Measurements from ENCODE around the gene CSNK1E. TPM values are rescaled to one million over a fixed set of nuclear protein-coding genes. Genes with fewer than 3 reads are reported as not detected.

CSNK1E gene
- total and polyA plus RNA-seq, 2 of the 4 experiments (the other 2 are of a cell fraction) = 116 to 276 TPM

DNA sequence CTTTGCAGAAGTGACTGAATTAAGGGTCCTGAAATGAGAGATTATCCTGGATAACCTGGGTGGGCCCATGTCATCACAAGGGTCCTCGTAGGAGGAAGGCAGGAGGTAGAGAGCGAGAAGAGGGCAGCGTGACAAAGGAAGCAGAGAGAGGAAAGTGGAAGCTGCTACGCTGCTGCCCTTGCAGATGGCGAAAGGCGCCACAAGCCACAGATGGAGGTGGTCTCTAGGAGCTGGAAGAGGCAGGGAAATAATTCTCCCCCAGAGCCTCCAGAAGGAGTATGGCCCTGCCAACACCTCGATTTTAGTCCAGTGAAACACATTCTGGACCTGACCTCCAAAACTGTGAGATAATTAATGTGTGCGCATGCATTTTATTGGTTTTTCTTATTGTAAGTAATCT, 57.9 kb downstream of the CSNK1E start:
- no peaks in the 10 kb centered on the region for H3K9me3 ChIP-seq (ENCODE audit: control insufficient read depth, insufficient read depth, low read length)
- intact Hi-C loops (cut with micrococcal nuclease) (no loop called here), in situ Hi-C loops (cut with MboI; ENCODE audit: low sequenced_read_pairs) (no loop called here), dilution Hi-C loops (cut with HindIII; ENCODE audit: low sequenced_read_pairs, unreplicated experiment) (no loop called here)
- peak overlapping the region; percentile 0 for H2BK5ac ChIP-seq (ENCODE audit: low read depth, low read length, poor library complexity, severe bottlenecking)
- peak overlapping the region in 1 of 2 experiments; percentile 27; a peak in 1 of 4 replicates for H4K8ac ChIP-seq (ENCODE audit: low read depth in 2 of 2, low read length in 2 of 2)
- H3K23ac ChIP-seq (ENCODE audit: low read depth, low read length) = peak overlapping the region; percentile 53; the same call in 1 of the 2 replicates
- no peak overlapping the region for H3K9ac ChIP-seq (ENCODE audit: low read depth, low read length)
- H4K5ac ChIP-seq (ENCODE audit: low read depth, low read length) = no peak overlapping the region
- ChIA-PET POLR2A (ENCODE audit: unreplicated experiment) (no interaction called here), CTCF (no interaction called here)
- H3K14ac ChIP-seq (replicated peaks; ENCODE audit: low read depth, low read length) = peak overlapping the region; percentile 57; the same call in 1 of the 2 replicates
- no peak overlapping the region for H2AFZ ChIP-seq (replicated peaks; ENCODE audit: low read length, poor library complexity)
- no peaks in the 10 kb centered on the region for H3K27me3 ChIP-seq (ENCODE audit: control insufficient read depth, insufficient read depth, low read length)
- no peak for DNase-seq
- 80% methylated on average over 1 of the region's 8 CpGs; no CpG with 5 or more reads in 1 of the 2 experiments for WGBS, 2 experiments (ENCODE audit: extremely low coverage in 2 of 2, insufficient read length in 1 of 2)
- no peak overlapping the region; the same call in 1 of the 2 replicates for H2BK120ac ChIP-seq (ENCODE audit: low read depth, low read length)
- no peak overlapping the region for H4K91ac ChIP-seq (ENCODE audit: insufficient read depth, low read depth, low read length)
- no peak overlapping the region for H3K4ac ChIP-seq (ENCODE audit: low read depth, low read length)
- H3K27ac ChIP-seq (ENCODE audit: insufficient read depth, low read length) = no peak overlapping the region
- no peak for ATAC-seq (ENCODE audit: low read depth)
- BruUV-seq (replicated peaks) = no TSS peak
- peaks cover 4% of the 10 kb centered on the region for H3K36me3 ChIP-seq (ENCODE audit: control insufficient read depth, insufficient read depth, low read length)
- H3K18ac ChIP-seq (ENCODE audit: low read depth, low read length) = no peak overlapping the region
- no peak overlapping the region; the same call in 2 of the 3 replicates for H2BK15ac ChIP-seq (ENCODE audit: low read depth, low read length)
- H3K4me2 ChIP-seq (ENCODE audit: low read depth, low read length) = no peak overlapping the region
- peaks cover 84% of the 10 kb centered on the region for H4K20me1 ChIP-seq (ENCODE audit: insufficient read depth, low read length)
- peaks cover 15 to 87% of the 10 kb centered on the region in 2 experiments for H3K79me1 ChIP-seq (ENCODE audit: low read depth in 1 of 2, low read length in 2 of 2)
- H2AK5ac ChIP-seq (ENCODE audit: low read depth, low read length) = peak overlapping the region; percentile 11; the same call in 1 of the 2 replicates
- no peak overlapping the region for H2BK20ac ChIP-seq (ENCODE audit: low read depth, low read length)
- no peak overlapping the region for H3K4me3 ChIP-seq (ENCODE audit: insufficient read depth, low read depth, low read length)
- peaks cover 26% of the 10 kb centered on the region for H3K4me1 ChIP-seq (ENCODE audit: control insufficient read depth, insufficient read depth, low read length)
- TF ChIP-seq RFX5 (IDR thresholded peaks at IDR 0.05; ENCODE audit: low read depth, low read length) (no peak), MAZ (IDR thresholded peaks at IDR 0.05; ENCODE audit: borderline replicate concordance, low read depth, low read length) (no peak), FOS (IDR thresholded peaks at IDR 0.05; ENCODE audit: low read depth, low read length) (no peak), RCOR1 (IDR thresholded peaks at IDR 0.05; ENCODE audit: insufficient replicate concordance, low read length) (no peak), CHD1 (IDR thresholded peaks at IDR 0.05; ENCODE audit: low read depth, low read length) (no peak), BHLHE40 (IDR thresholded peaks at IDR 0.05; ENCODE audit: low read depth, low read length) (no peak)
- TF ChIP-seq, protein P1, sequence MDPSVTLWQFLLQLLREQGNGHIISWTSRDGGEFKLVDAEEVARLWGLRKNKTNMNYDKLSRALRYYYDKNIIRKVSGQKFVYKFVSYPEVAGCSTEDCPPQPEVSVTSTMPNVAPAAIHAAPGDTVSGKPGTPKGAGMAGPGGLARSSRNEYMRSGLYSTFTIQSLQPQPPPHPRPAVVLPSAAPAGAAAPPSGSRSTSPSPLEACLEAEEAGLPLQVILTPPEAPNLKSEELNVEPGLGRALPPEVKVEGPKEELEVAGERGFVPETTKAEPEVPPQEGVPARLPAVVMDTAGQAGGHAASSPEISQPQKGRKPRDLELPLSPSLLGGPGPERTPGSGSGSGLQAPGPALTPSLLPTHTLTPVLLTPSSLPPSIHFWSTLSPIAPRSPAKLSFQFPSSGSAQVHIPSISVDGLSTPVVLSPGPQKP (IDR thresholded peaks at IDR 0.05; ENCODE audit: borderline replicate concordance, low read depth, low read length) = no peak
- H3K9me1 ChIP-seq (ENCODE audit: insufficient read depth, low read length) = peaks cover 42% of the 10 kb centered on the region
- no peak overlapping the region for H3K56ac ChIP-seq (ENCODE audit: extremely low read depth, insufficient read depth, low read length)
- no peak overlapping the region for H2AK9ac ChIP-seq (replicated peaks; ENCODE audit: low read depth, low read length, poor library complexity)

Measured in IMR-90 (cell line).